HG02852 (cell line): ENCODE results near the gene GRK4.
"Not testable (repeated sequence)": the region's sequence is repeated elsewhere in the genome, so short reads cannot be mapped to it uniquely, and the experiment has no call there.

Source experiments
- ATAC-seq: cut with Tn5 transposase; IDR thresholded peaks from one replicate; pipeline ENCODE4 v1.9.1; 2021; ENCODE audit warnings: mild to moderate bottlenecking, moderate library complexity; ENCODE audit not compliant: unreplicated experiment

GRK4 gene

GRCh38 chr4:3037957-3038461 is 74.6 kb downstream of the GRK4 start:
- no peak for ATAC-seq

- ATAC-seq = no peak
These were observed 76.5 kb downstream of the GRK4 start for GRCh38 chr4:3039706-3040366.

- no peak for ATAC-seq
These were observed 77.3 kb downstream of the GRK4 start for GRCh38 chr4:3040452-3041191.

DNA sequence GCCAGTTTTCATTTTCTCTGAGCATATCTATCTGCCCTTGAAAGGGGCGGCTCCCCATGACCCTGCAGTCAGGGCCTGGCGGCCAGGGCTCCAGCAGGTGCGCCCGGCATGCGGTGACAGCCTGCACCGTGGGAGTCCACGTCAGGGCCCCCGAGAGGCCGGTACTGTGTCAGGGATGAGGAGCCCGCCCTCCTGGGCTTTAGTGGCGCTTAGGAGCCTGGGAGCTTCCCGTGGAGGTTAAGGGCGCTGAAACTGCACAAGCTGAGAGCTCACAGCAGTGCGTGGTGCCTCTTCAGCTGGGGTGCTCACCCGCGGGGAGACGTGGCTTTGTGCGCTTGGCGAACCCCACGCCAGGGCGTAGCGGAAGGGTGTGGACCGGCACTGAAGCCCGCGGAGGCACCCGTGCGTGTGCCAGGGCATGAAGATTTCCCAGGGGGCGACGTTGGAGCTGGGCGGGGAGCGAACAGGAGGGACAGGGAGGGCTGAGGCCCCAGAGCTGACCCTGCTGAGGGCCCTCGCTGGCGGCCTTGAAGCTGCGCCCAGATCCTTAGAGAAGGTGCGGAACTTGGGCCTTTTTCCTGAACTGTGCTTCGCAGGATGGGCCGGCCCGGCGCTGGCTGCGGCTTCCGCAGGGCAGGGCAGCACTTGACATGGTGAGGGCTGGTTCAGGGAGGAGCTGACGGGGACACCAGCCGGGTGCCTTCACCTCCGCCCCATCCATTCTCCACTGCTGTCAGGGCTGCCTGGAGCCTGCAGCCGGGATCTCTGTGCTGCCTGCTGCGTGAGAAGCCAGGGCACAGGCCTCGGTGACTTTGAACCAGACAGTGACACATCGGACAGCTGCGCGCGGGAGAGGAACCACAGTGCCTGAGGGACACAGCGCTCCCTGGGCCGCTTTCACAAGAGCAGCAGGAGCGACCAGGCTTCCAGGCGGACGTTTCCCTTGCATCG is 78.1 kb downstream of the GRK4 start:
- ATAC-seq = peak; percentile 32

GRCh38 chr4:3042226-3042625 is 78.9 kb downstream of the GRK4 start:
- no peak for ATAC-seq

DNA sequence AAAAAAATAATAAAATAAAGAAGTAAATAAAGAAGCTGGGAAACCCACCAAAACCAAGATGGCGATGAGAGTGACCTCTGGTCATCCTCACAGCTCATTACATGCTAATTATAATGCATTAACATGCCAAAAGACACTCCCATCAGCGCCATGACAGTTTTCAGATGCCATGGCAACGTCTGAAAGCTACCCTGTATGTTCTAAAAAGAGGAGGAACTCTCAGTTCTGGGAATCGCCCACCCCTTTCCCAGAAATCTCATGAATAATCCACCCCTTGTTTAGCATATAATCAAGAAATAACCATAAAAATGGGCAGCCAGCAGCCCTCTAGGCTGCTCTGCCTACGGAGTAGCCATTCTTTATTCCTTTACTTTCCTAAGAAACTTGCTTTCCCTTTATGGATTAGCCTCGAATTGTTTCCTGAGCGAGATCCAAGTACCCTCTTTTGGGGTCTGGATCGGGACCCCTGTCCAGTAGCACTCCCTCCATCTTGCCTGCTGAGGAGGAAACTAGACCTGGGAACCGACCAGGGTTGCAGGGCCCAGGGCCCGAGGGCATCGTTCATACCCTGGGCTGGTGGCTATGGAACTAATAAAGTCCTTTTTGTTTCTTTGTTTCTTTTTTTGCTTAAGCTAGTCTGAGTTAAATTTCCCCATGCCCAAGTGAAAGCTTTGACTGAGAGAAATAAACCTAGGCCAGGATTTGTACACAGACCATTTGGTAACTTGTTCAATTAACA is 80.1 kb downstream of the GRK4 start:
- no peak for ATAC-seq

DNA sequence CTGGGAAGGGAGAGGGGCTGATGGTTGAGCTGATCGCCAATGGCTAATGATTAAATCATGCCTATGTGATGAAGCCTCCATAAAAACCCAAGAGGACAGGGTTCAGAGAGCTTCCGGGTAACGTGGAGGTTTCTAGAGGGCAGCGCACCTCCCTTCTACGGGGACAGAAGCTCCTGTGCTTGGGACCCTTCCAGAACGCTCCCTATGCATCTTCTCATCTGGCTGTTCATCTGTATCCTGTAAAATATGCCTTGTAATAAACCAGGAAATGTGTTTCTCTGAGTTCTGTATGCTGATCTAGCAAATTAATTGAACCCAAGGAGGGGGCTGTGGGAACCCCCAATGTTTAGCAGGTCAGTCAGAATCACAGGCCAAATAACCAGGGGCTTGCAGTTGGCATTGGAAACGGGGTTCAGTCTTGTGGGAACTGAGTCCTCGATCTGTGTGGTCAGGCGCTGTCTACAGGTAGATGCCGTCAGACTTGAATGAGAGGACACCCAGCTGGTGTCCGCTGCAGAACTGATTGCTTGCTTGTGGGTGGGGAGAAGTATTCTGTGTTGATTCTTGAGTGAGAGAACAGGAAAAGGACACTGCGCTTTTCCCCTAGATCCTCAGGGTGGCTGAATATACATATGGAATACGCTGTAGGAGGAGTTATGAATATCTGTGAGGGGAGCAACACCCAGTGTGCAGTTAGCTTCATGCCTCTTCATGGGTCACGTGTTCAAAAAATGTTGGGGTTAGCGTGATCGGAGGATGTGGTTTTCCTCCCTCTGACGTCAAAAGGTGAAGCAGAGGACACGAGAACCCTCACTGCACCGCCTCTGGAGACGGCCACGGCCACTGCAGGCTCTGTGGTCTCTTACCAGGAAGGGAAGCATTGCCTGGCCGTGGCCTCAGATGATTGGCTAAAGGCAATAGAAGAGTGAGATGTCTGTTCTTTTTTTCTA is 81.8 kb downstream of the GRK4 start:
- ATAC-seq = no peak

- ATAC-seq = no peak
These were observed 82.8 kb downstream of the GRK4 start for GRCh38 chr4:3046162-3046561.

GRCh38 chr4:3046623-3047022 is 83.3 kb downstream of the GRK4 start:
- ATAC-seq = no peak

DNA sequence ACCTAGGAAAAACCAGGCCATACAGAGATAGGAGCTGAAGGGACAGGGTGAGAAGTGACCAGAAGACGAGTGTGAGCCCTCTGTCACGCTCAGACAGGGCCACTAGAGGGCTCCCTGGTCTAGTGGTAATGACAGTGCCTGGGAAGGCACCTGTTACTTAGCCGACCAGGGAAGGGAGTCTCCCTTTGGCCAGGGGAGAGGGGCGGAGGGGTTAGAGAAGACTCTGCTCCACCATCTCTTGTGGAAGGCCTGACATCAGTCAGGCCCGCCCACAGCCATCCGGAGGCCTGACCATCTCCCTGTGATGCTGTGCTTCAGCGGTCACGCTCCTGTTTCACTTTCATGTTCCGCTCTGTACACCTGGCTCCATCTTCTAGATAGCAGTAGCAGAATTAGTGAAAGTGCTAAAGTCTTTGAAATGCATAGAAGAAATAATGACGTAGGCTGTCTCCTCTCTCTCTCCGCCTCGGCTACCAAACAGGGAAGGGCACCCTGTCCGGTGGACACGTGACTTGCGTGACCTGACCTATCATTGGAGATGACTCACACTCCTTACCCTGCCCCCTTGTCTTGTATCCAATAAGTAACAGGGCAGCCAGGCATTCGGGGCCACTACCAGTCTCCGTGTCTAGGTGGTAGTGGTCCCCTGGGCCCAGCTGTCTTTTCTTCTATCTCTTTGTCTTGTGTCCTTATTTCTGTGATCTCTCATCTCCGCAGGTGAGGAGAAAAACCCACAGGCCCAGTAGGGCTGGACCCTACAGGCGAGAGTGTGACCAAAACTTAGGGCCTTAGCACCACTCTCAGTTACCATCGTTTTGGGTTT is 84.3 kb downstream of the GRK4 start:
- ATAC-seq = peak; percentile 93

DNA sequence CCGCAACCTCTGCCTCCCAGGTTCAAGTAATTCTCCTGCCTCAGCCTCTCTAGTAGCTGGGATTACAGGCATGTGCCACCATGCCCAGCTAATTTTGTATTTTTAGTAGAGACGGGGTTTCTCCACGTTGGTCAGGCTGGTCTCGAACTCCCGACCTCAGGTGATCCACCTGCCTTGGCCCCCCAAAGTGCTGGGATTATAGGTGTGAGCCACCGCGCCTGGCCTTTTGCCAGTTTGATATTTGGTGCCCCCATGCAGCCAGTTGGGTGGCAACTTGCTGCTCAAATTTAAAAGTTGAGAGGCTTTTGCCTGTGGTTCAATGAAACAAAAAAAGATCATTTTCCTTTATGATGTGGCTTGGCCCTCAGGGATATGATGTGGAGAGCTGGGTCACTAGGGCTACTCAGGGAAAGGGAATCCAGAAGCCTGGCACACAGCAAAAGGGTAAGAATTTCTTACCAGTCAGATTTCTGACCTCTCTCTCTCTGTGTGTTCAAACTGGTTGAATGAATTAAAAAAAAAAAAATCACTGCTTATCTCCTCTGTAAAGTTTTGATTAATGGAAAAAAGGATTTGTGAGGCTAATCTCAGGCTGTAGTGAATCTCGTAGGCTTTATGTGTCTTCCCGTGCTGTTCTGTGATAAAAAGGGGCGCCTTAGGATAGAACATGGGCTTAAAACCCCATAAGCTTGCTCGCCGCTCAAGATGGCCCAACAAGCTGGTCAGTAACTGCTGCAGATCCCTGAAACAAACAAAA is 87.9 kb downstream of the GRK4 start:
- ATAC-seq = not testable (repeated sequence)

DNA sequence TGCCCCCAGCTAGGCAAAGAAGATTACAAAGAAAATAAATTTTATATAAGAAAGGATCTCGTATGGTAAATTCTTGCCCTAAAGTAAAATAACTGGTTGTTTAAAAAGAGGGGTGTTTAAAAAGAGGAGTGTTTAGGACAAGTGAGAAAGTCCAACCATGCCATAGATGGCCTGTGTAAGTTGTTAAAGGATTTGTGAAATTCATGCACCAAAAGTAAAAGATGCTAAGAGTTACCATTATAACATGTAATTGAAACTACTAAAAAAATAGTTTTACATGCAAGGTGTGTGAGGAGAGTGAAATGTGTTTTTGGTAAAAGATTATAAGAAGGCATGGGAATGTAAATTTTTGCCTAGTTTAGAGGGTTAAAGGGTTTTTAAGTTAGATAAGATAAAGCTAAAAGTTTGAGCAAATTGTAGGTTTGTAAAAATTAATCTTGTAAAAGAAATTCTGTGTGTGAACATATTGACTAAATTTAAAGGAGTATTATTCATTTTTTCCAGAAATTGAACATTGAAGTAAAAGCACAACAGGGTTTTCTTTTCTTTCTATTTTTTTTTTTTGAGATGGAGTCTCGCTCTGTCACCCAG is 90.9 kb downstream of the GRK4 start:
- ATAC-seq = no peak

GRCh38 chr4:3059943-3060342 is 96.6 kb downstream of the GRK4 start:
- ATAC-seq = no peak

GRCh38 chr4:3060946-3061345 is 97.6 kb downstream of the GRK4 start:
- no peak for ATAC-seq

- ATAC-seq = no peak
These were observed 99.1 kb downstream of the GRK4 start for GRCh38 chr4:3062471-3062870.

DNA sequence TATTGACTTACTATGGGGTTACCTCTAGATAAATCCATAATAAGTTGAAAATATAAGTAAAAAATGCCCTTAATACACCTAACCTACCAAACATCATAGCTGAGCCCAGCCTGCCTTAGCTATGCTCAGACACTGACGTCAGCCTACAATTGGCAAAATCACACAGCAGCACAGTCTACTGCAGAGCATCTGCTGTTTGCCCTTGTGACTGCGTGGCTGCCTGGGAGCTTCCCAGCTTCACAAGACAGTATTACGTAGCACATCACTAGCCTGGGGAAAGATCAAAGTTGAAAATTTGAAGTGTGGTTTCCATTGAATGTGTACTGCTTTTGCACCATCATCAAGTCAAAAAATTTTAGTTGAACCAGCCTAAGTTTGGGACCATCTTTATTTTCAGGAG is 102.2 kb downstream of the GRK4 start:
- ATAC-seq = no peak

DNA sequence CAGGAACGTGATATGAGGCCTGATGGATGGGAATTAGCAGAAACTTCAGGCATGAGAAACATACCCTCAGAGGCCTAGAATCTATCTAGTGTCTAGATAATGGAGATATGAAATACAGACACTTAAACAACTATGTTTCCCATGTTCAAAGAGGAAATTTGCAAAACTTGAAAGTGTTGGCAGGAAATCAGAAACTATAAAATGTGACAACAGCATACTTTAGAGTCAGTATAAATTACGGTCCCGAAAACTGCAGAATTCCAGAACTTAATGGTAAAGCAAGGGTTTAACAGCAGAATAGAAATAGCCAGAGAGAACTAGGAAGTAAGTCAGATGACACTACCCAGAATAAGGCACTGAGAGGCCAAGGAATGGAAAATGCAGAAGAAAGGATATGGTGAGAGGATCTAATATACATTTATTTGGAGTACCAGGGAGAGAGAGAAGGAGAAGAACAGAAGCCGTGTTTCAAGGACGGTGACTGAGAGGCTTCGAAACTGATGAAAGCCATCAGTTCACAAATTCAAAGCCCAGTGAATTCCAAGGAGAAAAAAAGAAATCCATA is 103.5 kb downstream of the GRK4 start:
- no peak for ATAC-seq
